GM19239 (cell line): ENCODE measurements around the gene VPS37C.
A peak's percentile ranks its signal among the peaks of the same experiment; 100 is the strongest.
"Not testable (repeated sequence)": the region's sequence is repeated elsewhere in the genome, so short reads cannot be mapped to it uniquely, and the experiment has no call there.

Experiments used
- DNase-seq: peaks from one replicate; pipeline ENCODE4 v3.0.0; 2011; ENCODE audit warnings: low spot score; ENCODE audit not compliant: insufficient read length
- FAIRE-seq: peaks from 2 replicates; lab custom pipeline; 2011; peaks lifted over from hg19 to GRCh38; lab: Jason Lieb, UNC

VPS37C gene

DNA sequence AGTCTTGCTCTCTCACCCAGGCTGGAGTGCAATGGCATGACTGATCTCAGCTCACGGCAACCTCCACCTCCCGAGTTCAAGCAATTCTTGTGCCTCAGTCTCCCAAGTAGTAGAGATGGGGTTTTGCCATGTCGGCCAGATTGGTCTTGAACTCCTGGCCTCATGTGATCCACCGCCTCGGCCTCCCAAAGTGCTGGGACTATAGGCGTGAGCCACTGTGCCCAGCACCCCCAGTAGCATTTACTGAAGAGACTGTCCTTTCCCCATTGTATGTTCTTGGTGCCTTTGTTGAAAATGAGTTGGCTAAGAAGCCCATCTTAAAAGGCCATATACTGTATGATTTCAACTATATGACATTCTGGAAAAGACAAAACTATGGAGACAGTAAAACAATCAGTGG lies 19.0 kb upstream of the VPS37C start:
- not testable (repeated sequence) for DNase-seq, FAIRE-seq

DNA sequence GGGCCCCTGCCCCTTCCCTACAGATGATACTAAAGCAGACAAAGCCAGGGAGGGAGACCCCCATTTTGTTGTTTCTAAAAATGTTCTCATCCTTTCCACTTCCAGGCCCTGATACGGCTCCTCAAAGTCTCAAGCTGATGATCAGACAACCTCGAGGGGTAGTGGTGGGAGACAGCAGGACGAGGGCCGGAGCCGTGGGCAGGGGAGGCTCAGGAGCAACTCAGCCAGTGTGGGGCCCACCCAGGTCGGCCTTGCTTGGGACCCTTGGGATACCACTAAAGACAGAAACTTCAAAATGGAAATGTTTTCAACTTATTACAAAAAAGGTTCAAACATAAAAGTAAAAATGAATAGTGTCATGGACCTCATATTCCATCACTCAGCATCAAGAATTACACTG lies 15.2 kb upstream of the VPS37C start:
- DNase-seq: no peak
- FAIRE-seq: no peak

DNA sequence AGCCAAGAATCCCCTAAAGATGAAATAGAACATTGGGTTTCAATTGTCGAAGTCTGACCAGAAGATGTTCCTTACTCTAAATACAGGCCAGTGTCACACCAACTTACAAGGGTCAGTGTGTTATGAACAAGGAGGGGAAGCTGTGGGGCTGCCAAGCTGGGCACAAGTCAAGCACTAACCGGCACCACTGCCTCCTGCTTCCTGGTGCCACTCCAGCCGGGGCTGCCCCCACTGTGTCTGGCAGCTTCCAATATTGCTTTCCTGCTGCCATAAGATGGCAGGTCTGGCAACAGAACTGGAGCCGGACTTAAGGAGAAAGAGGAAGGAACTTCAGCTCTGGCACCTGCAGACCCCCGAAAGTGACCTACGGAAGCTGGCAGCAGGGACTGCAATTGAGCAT lies 13.7 kb upstream of the VPS37C start:
- no peak for FAIRE-seq
- no peak for DNase-seq

DNA sequence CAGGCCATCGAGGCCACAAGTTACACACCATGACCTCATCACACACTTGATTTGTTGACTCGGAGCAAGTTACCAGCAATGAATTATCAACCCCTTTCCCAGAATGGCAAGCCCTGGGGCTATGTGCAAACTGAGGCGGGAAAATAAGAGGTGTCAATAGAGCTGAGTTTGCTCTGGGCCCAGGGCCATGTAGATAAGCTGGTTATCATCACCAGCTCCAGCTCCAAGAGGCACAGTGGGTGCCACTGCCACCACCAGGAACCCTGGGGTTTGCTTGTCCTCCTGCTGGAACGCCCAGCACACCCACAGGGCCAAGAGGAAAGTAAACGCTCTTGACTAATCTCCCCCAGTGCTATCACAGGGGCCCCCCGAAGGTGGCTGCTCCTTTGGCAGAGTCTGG lies 13.0 kb upstream of the VPS37C start:
- DNase-seq (no peak), FAIRE-seq (no peak)

DNA sequence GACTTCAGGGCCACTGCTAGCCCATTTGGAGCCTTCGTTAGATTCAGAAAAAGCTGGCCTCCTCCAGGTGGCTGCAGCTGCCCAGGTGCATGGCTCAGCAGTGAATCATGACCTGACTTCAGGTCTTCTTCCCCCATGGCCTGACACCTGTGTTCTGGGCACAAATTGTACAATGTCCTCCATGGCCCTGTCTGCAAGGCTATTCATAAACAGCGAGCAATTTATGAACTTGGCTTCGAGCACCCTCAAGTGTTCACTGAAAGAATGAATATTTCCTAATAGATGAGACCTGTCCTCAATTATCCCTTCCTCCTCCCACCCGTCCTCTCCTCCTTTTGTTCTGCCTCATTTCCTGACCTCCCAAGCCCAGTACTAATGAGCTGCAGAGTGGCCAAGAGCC lies 12.2 kb upstream of the VPS37C start:
- FAIRE-seq (no peak), DNase-seq (no peak)

DNA sequence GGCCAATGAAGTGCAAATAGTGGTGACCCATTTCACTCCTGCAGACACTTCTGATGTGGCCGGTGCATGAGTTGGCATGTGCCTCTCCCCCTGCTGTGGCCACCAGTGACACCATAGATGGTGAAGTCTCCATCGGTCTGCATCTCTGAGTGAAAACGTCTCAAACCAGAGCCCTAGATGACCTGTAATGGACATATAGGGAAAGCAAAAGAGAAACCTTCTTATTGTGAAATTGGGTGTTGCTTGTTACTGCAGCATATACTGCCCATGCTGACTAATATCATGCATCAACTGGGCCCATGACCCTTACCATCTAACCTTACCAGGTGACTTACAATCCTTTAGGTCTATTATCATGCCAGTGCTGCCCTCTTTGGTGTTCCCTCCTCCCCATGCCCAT lies 11.7 kb upstream of the VPS37C start:
- DNase-seq: no peak
- no peak for FAIRE-seq

DNA sequence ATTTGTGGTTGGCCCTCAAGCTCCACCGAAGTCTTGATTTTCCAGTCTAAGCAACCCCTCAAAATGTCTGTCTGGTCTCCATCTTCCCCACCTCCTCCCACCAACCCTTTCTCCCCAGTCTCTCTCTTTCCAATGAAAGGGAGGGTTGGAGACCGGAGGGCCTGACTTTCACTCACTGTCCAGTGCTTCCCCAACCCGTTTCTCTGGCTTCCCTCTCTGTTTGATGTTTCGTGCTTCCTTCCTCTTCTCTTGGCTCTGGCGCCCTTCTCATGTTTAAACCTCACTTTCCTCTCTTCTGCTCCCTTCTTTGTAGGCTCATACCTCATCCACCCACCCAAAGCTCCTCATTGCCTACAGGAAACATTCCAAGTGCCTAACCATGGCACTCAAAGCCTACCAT lies 11.1 kb upstream of the VPS37C start:
- DNase-seq (no peak), FAIRE-seq (no peak)

DNA sequence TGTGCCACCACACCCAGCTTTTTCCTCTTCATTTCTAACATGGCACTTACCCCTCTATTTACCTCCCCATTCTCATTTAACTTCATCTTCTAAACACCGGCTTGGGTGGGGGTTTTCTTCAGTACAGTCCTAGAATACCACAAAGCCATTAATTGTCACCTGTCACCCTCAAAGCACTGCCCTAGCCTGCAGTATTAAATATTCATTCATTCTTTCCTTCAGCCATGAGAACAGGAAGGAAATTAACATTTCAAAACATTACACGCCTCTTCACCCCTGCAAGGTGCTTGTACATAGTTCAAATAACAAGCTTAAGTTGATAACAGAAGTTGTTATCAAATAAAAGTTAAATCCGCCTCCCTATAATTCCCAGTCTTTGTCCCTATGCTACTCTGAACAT lies 10.7 kb upstream of the VPS37C start:
- FAIRE-seq: no peak
- no peak for DNase-seq

DNA sequence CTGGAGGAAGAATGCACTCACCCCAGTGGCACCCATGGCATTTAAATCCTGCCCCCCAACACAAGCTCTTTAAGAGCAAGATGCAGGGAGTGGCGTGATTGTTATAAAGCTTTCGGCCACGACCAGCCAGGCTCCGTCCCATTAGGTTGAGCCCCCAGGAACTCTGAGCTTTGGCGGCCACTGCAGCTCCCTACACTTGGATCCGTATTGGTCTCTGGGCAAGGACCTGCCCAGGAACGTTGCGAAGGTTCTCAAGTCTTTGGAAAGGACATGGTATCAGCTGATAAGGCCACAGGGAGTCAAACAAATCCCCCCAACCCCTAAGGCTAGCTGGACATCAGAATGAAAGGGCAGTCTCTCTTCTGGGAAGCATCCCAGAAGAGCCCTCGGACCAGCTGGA lies 9.3 kb upstream of the VPS37C start:
- DNase-seq (no peak), FAIRE-seq (no peak)

DNA sequence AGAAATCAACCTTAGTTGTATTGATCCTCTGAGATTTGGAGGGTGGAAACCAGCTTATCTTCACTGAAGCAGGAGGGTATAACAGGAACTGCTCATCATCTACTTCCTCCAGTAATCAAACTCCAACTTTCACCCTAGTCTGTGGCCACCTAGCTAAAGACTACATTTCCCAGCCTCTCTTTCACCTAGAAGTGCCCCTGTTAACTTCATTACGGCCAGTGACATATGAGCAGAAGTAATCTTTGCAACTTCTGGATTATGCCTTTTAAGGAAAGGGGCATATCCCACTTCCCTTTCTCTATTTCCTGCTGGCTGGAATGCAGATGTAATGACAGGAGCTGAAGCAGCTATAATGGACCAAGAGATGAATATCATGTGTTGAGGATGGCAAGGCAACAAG lies 7.6 kb upstream of the VPS37C start:
- DNase-seq (no peak), FAIRE-seq (no peak)

DNA sequence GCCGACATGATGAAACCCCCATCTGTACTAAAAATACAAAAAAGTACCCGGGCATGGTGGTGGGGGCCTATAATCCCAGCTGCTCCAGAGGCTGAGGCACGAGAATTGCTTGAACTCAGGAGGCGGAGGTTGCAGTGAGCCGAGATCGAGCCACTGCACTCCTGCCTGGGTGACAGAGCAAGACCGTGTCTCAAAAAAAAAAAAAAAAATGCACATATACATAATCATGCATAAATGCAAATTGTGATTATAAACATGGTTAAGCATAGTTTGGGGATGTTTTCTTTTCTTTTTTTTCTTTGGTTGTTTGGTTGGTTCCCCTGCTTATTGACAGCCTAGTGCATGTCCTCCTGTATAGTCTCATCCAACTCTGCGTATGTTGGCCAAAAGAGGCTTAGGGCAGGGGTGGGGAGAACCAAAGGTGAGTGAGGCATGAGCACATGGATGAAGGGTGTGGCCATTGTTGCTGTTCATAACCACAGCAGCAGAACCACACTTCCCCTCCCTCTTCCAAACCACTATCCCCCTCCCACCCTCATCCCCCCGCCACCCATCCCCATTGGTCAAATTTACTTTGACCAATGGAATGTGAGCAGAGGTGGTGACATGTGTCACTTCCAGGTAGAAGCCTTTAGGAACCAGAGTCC lies 6.9 kb upstream of the VPS37C start:
- FAIRE-seq: no peak
- no peak for DNase-seq

DNA sequence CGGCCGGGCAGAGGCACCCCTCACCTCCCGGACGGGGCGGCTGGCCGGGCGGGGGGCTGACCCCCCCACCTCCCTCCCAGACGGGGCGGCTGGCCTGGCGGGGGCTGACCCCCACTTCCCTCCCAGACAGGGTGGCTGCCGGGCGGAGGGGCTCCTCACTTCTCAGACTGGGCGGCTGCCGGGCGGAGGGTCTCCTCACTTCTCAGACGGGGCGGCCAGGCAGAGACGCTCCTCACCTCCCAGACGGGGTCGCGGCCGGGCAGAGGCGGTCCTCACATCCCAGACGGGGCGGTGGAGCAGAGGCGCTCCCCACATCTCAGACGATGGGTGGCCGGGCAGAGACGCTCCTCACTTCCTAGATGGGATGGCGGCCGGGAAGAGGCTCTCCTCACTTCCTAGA lies 5.1 kb upstream of the VPS37C start:
- not testable (repeated sequence) for DNase-seq, FAIRE-seq

DNA sequence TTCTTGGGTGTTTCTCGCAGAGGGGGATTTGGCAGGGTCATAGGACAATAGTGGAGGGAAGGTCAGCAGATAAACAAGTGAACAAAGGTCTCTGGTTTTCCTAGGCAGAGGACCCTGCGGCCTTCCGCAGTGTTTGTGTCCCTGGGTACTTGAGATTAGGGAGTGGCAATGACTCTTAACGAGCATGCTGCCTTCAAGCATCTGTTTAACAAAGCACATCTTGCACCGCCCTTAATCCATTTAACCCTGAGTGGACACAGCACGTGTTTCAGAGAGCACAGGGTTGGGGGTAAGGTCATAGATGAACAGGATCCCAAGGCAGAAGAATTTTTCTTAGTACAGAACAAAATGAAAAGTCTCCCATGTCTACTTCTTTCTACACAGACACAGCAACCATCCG lies 4.6 kb upstream of the VPS37C start:
- DNase-seq, FAIRE-seq: not testable (repeated sequence)

DNA sequence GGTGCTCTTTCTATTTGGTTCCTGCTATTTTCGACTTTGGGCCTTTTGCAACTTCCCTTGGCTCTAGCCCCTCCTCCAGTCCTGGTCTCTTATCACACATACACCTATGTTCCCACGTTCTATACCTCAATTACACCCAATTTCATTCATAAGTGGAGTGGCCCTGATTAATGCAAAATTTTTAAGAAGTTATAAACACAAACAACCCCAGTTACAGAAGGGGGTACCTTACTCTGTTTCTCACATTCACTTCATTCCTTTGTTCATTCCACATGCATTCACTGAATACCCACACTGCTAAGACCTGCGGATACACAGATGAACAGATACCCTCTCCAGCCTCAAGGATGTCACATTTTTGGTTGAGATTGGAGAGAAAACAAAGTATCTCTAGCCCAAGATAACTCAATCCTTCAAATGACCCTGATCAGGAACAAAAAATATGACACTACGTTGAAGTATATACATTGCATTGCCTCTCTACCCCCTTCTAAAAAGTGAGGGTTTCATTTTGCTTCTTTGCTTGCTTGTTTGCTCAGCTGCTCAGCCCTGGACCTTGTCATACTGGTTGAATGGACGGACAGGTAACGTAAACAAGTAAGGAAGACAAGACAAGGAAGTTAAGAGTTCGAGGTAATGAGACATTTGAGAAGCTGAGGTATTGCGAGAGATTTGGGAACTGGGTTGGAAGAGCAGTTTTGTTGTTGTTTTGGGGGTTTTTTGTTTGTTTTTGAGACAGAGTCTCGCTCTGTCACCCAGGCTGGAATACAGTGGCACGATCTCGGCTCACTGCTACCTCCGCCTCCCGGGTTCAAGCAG lies 3.6 kb upstream of the VPS37C start:
- FAIRE-seq: no peak
- DNase-seq: no peak

DNA sequence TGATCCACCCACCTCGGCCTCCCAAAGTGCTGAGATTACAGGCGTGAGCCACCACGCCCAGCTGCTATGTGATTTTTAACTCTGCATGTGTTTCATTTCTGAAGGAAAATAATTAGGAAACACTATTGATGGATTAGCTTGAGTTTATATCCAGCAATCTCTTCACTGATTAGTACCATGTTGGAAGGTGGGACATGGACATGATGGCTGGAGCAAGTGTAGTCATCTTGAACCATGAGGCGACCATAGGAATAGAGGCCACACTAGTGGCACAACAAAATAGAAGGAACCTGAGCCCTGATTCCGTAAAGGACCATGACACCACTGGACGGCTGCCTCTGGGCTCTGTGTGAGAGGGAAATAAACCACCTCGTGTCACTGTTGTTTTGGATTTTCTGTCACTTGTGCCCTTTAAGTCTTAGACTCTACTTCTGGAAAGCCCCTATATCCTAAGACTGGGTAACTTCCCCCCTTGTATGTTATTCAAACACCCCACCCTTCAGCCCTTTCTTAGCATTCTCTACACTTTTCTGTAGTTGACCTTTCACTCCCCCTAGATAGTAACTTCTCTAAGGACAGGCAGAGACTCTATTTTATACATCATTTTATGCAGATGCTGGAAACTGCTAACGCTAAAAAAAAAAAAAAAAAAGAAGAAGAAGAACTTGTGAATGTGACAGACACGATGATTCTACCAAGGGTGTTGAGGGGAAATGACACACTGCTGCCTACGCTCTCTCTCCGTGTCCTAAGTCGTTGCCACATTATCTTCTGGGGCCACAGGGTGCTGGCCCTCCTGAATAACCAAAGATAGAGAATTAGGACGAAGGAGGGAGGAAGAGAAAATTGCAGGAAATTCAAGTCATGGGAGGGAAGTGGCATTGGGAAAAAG lies 2.7 kb upstream of the VPS37C start:
- DNase-seq (no peak), FAIRE-seq (no peak)

DNA sequence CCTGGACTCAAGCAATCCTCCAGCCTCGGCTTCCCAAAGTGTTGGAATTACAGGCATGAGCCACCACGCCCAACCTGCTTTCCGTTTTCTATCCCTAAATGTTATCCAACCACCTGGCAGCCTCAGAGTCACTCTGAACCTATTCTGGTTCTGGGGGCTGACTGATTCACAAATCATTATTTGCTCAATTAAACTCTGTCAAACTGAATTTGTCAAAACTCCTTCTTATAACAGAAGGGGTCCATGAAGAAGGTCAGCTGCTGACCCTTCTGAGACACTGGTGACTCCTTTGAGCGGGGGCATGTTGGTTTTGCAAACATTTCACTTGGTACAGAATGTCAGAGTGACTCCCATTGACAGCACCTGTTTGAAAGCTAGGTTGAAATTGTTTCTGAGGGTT lies 1.8 kb upstream of the VPS37C start:
- no peak for FAIRE-seq
- DNase-seq: no peak

DNA sequence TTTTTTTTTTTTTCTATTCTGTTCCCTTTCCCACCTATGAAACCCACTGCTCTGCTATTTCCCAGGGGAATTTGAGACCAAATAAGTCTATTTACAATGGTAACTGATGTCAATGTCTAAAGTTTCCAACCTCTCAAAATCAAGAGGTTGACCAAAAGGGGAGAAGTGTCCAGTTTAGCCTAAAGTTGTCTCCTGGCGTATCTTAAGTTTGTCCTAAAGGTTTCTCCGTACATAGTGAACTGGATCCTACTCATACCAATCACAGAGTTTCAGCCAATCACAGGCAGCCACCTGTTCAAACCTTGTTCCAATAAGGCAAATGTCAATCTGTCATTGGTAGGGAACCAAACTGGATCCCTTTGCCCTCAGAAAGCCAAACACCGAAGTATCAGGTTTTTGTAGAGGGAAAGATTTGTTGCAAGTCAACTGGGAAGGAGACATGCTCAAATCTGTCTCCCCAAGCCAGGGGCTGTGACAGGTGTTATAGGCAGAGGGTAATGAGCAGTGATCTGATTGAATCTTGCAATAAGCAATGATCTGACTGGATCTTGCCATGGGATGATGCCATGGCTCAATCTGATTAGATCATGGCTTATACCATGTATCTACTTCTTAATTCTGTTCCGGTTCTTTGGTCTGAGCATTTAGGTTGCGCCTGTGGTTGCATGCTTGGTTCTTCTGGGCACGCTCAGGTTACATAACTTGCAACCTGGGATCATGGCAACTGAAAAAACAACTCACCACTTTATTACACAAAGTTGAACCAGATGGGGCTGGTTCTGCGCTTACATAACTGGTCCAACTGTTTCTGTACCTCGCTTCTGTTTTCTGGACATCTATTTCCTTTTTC lies 1.1 kb upstream of the VPS37C start:
- FAIRE-seq (peak; percentile 79), DNase-seq (no peak)

DNA sequence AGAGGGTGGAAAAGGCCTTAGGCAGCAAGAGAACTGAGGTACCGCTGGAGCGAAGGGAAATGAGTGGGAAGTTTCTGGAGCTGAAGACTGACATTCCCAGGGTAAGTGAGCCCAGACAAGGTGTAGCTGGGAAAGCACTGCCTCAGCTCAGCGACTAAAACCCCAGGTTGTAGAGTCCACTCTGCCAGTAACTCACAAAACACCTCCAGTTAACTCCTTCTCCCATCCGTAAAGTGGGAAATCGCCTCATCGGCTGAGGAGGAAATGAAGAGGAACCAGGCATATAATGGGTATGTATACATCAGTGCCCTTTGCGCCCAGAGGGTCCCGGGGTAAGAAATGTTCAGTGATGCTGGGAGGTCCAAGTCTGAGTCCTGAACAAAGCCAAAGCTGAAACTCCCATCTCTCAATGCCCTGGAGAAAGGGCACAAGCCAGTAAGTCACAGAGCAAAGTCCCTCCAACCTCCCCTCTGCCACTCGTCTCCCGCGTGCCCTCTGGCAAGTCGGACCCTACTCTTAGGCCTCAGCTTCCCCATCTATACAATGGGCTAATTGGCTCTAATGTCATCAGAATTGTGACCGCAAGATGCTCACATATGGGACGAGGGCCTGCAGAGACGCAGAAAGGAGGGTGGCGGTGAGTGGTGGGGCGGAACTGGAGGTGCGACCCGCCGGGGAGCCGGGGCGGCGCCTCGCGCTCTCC lies 588 bp downstream of the VPS37C start:
- DNase-seq (no peak), FAIRE-seq (peak; percentile 67)

DNA sequence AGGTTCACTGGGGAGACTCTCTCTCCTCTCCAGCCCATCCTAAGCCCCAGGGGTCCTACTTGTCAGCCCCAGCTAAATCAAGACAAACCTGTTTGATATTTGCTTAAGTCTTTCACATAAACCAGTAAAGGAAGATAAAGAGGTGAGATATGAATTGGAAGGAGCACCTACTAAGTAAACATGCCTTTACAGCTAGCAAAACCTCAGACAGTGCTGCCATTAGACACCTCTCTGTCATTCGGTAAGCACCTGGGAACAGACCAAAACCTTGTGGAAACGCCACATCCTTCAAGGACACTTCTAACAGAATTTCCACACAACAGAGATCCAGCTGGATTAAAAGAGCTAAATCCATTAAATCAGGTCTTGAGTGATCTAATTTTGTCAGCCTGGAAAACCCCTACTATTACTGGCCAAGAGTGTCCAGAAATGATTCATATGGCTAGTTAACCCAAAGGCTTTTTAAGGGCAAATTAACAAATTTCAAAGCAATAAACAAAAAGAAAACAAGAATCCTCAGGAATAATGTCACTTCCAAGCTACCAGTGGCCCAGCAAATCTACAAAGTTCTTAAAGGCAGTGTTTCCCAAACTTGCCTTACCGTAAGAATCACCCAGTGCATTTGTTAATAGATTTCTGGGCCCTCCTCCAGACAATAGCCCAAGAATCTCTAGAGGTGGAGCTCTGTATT lies 2.4 kb downstream of the VPS37C start:
- no peak for DNase-seq
- FAIRE-seq: no peak
